ENCODE results near the gene SUB1. TPM values are rescaled to one million over a fixed set of nuclear protein-coding genes. Genes with fewer than 3 reads are reported as not detected.

SUB1 gene
- total and polyA plus RNA-seq, 2 donors (not counting 3 experiments of a cell fraction or from before 2014, with no cell fraction given) = 60.1 to 252 TPM

- Histone ChIP-seq H3K27me3 (ENCODE audit: control insufficient read depth in 2 of 2, insufficient read depth in 2 of 2, low read length in 2 of 2) (peaks cover 5 to 23% of the 10 kb centered on the region in 2 experiments), H3K4me2 (ENCODE audit: insufficient read depth, low read length) (no peak overlapping the region), H3K4me3 (replicated peaks in 1 of 3; ENCODE audit: insufficient read depth in 1 of 3, low read depth in 1 of 3, low read length in 3 of 3) (no peak overlapping the region), H3K4me1 (ENCODE audit: control insufficient read depth, extremely low read depth, insufficient read depth, low read length) (peaks cover 7% of the 10 kb centered on the region), H2AFZ (ENCODE audit: low read depth, low read length) (no peak overlapping the region), H3K27ac (ENCODE audit: insufficient read depth, low read depth, low read length) (no peak overlapping the region), H3K9me1 (replicated peaks; ENCODE audit: control insufficient read depth, extremely low read depth, insufficient read depth, low read length) (no peaks in the 10 kb centered on the region), H4K20me1 (replicated peaks; ENCODE audit: control insufficient read depth, extremely low read depth, insufficient read depth, low read length) (no peaks in the 10 kb centered on the region), H3K79me2 (ENCODE audit: control insufficient read depth, insufficient read depth, low read length) (no peaks in the 10 kb centered on the region), H3K9ac (replicated peaks; ENCODE audit: extremely low read depth, insufficient read depth, low read length) (no peak overlapping the region), H3K9me3 (replicated peaks; ENCODE audit: control insufficient read depth, insufficient read depth, low read length) (no peaks in the 10 kb centered on the region), H3K36me3 (ENCODE audit: control insufficient read depth in 2 of 2, extremely low read depth in 1 of 2, insufficient read depth in 2 of 2, low read length in 2 of 2) (no peaks in the 10 kb centered on the region)
- TF ChIP-seq POLR2A (IDR thresholded peaks at IDR 0.05; ENCODE audit: low read depth, low read length) = no peak
- TF ChIP-seq EZH2 (IDR thresholded peaks at IDR 0.05; ENCODE audit: borderline replicate concordance, low read depth, low read length, severe bottlenecking) = no peak
- TF ChIP-seq CTCF (IDR thresholded peaks at IDR 0.05; ENCODE audit: extremely low read depth in 1 of 2, insufficient read depth in 1 of 2, low read depth in 1 of 2, low read length in 2 of 2) = no peak
- no peak for TF ChIP-seq FOS (IDR thresholded peaks at IDR 0.05; ENCODE audit: borderline replicate concordance, insufficient read depth, low read length)
- CTCF ChIA-PET = interaction anchor here (1.1 kb wide), 1 partner anchor 11 kb away, joined by 5 read pairs; no protein-coding TSS in a partner anchor
- FAIRE-seq = no peak
- no TSS peak for BruUV-seq (replicated peaks)
- POLR2A ChIA-PET = no interaction called here
- dilution Hi-C loops (cut with MboI; ENCODE audit: extremely low pct_ligation_motif_present, low sequenced_read_pairs) = no loop called here
- no peak for DNase-seq (ENCODE audit: low read depth, low spot score)
- intact Hi-C loops (cut with micrococcal nuclease) = no loop called here
Observed at GRCh38 chr5:32578363-32578762, 7.0 kb upstream of the SUB1 start.

GRCh38 chr5:32578764-32579163 lies 6.6 kb upstream of the SUB1 start:
- BruUV-seq (replicated peaks) = no TSS peak
- ChIA-PET POLR2A (no interaction called here), CTCF (interaction anchor here (1.1 kb wide), 1 partner anchor 11 kb away, joined by 5 read pairs; no protein-coding TSS in a partner anchor)
- dilution Hi-C loops (cut with MboI; ENCODE audit: extremely low pct_ligation_motif_present, low sequenced_read_pairs) = no loop called here
- intact Hi-C loops (cut with micrococcal nuclease) = no loop called here
- DNase-seq (ENCODE audit: low read depth, low spot score) = no peak
- Histone ChIP-seq H3K4me1 (ENCODE audit: control insufficient read depth, extremely low read depth, insufficient read depth, low read length) (peaks cover 7% of the 10 kb centered on the region), H3K27ac (ENCODE audit: insufficient read depth, low read depth, low read length) (no peak overlapping the region), H3K9ac (replicated peaks; ENCODE audit: extremely low read depth, insufficient read depth, low read length) (no peak overlapping the region), H3K27me3 (ENCODE audit: control insufficient read depth in 2 of 2, insufficient read depth in 2 of 2, low read length in 2 of 2) (peaks cover 5 to 23% of the 10 kb centered on the region in 2 experiments), H3K79me2 (ENCODE audit: control insufficient read depth, insufficient read depth, low read length) (no peaks in the 10 kb centered on the region), H4K20me1 (replicated peaks; ENCODE audit: control insufficient read depth, extremely low read depth, insufficient read depth, low read length) (no peaks in the 10 kb centered on the region), H3K9me1 (replicated peaks; ENCODE audit: control insufficient read depth, extremely low read depth, insufficient read depth, low read length) (no peaks in the 10 kb centered on the region), H2AFZ (ENCODE audit: low read depth, low read length) (no peak overlapping the region), H3K4me2 (ENCODE audit: insufficient read depth, low read length) (no peak overlapping the region), H3K9me3 (replicated peaks; ENCODE audit: control insufficient read depth, insufficient read depth, low read length) (no peaks in the 10 kb centered on the region), H3K4me3 (replicated peaks in 1 of 3; ENCODE audit: insufficient read depth in 1 of 3, low read depth in 1 of 3, low read length in 3 of 3) (no peak overlapping the region), H3K36me3 (ENCODE audit: control insufficient read depth in 2 of 2, extremely low read depth in 1 of 2, insufficient read depth in 2 of 2, low read length in 2 of 2) (no peaks in the 10 kb centered on the region)
- no peak for FAIRE-seq
- TF ChIP-seq POLR2AphosphoS5 (IDR thresholded peaks at IDR 0.05; ENCODE audit: insufficient read depth, low read depth, low read length) = no peak
- TF ChIP-seq POLR2A (IDR thresholded peaks at IDR 0.05; ENCODE audit: low read depth, low read length) = no peak
- no peak for TF ChIP-seq FOS (IDR thresholded peaks at IDR 0.05; ENCODE audit: borderline replicate concordance, insufficient read depth, low read length)
- TF ChIP-seq, protein P1, sequence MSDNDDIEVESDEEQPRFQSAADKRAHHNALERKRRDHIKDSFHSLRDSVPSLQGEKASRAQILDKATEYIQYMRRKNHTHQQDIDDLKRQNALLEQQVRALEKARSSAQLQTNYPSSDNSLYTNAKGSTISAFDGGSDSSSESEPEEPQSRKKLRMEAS (IDR thresholded peaks at IDR 0.05; ENCODE audit: insufficient read depth, insufficient read length) = no peak
- TF ChIP-seq MYC (IDR thresholded peaks at IDR 0.05; ENCODE audit: low read depth, low read length) = no peak
- TF ChIP-seq CTCF (IDR thresholded peaks at IDR 0.05; ENCODE audit: extremely low read depth in 1 of 2, insufficient read depth in 1 of 2, low read depth in 1 of 2, low read length in 2 of 2) = no peak
- no peak for TF ChIP-seq GATA2 (IDR thresholded peaks at IDR 0.05; ENCODE audit: insufficient read depth, insufficient read length, low read depth, low read length)
- TF ChIP-seq EZH2 (IDR thresholded peaks at IDR 0.05; ENCODE audit: borderline replicate concordance, low read depth, low read length, severe bottlenecking) = no peak
- TF ChIP-seq JUN (IDR thresholded peaks at IDR 0.05; ENCODE audit: borderline replicate concordance, insufficient read depth, insufficient read length, low read depth) = no peak
